Activated CD8-positive, alpha-beta T cell treated with anti-CD3 and anti-CD28 coated beads for 36 hours (primary cell): ENCODE data around the gene SERPINA4. TPM values are rescaled to one million over a fixed set of nuclear protein-coding genes. Genes with fewer than 3 reads are reported as not detected.

Experiments used
- ATAC-seq: fragments of 200-7000 bp; cut with Tn5 transposase; one replicate; pipeline ENCODE4 v1.10.0; 2021; ENCODE audit warnings: mild to moderate bottlenecking, moderate library complexity
- CTCF ChIA-PET: fragments of 350-600 bp; sonication (Branson Sonifier 250); formaldehyde crosslinking; loops from one replicate; lab custom pipeline; 2021; ENCODE audit warnings: antibody characterized with exemption; lab: Charles Lee
- POLR2A ChIA-PET: fragments of 350-600 bp; sonication (Branson Sonifier 250); formaldehyde crosslinking; loops from one replicate; lab custom pipeline; 2021; ENCODE audit warnings: antibody characterized with exemption; lab: Charles Lee
- DNase-seq: peaks from one replicate; pipeline ENCODE4 v3.0.0-alpha.2; 2020
- H3K27ac Mint-ChIP-seq: one replicate; pipeline ENCODE4 v1.8.0; 2021; ENCODE audit warnings: mild to moderate bottlenecking, mixed read lengths
- H3K27me3 Mint-ChIP-seq: one replicate; pipeline ENCODE4 v1.8.0; 2021; ENCODE audit warnings: mixed read lengths
- H3K36me3 Mint-ChIP-seq: one replicate; pipeline ENCODE4 v1.8.0; 2021; ENCODE audit warnings: low read depth, mixed read lengths
- H3K4me1 Mint-ChIP-seq: one replicate; pipeline ENCODE4 v1.8.0; 2021; ENCODE audit warnings: low read depth, mixed read lengths
- H3K4me3 Mint-ChIP-seq: one replicate; pipeline ENCODE4 v1.8.0; 2021; ENCODE audit warnings: mild to moderate bottlenecking, moderate library complexity, mixed read lengths
- H3K9me3 Mint-ChIP-seq: one replicate; pipeline ENCODE4 v1.8.0; 2021; ENCODE audit warnings: mixed read lengths
- CTCF ChIP-seq: fragments of 200-600 bp; IDR thresholded peaks from one replicate; pipeline ENCODE4 v1.8.0; 2022; ENCODE audit warnings: antibody characterized with exemption, mild to moderate bottlenecking
- intact Hi-C: fragments of 100-400 bp; cut with micrococcal nuclease; formaldehyde crosslinking; loops from one replicate; pipeline ENCODE4 v1.10.0; 2022
- total RNA-seq, 2 experiments: library from RNA; stranded (reverse); gene quantifications; one replicate each; pipeline ENCODE4 v1.2.3, GENCODE V29; 2021

Gene SERPINA4
- total RNA-seq, 2 experiments from 2014 or later, result not detected

GRCh38 chr14:94531187-94531586, 30.1 kb upstream of the SERPINA4 start:
- H3K27ac Mint-ChIP-seq, result no peak overlapping the region
- no peaks in the 10 kb centered on the region for H3K4me1 Mint-ChIP-seq
- CTCF ChIA-PET, result interaction anchor here (1.3 kb wide), 1 partner anchor 45 kb away, joined by 3 read pairs; no protein-coding TSS in a partner anchor

GRCh38 chr14:94532447-94532846, 28.8 kb upstream of the SERPINA4 start:
- H3K4me1 Mint-ChIP-seq, result no peaks in the 10 kb centered on the region
- no peak for DNase-seq
- peaks cover 6% of the 10 kb centered on the region for H3K27me3 Mint-ChIP-seq
- ChIA-PET CTCF (no interaction called here), POLR2A (no interaction called here)
- ATAC-seq, result no peak
- TF ChIP-seq CTCF, result no peak
- no peak overlapping the region for H3K4me3 Mint-ChIP-seq
- intact Hi-C loops, result no loop called here
- H3K9me3 Mint-ChIP-seq, result no peaks in the 10 kb centered on the region
- H3K36me3 Mint-ChIP-seq, result no peaks in the 10 kb centered on the region
- no peak overlapping the region for H3K27ac Mint-ChIP-seq

More at GRCh38 chr14:94531187-94531586, 30.1 kb upstream of the SERPINA4 start:
- intact Hi-C loops, result no loop called here
- Mint-ChIP-seq H3K36me3 (no peaks in the 10 kb centered on the region), H3K27me3 (peaks cover 6% of the 10 kb centered on the region), H3K9me3 (no peaks in the 10 kb centered on the region), H3K4me3 (no peak overlapping the region)
- TF ChIP-seq CTCF, result no peak
- DNase-seq (no peak), ATAC-seq (no peak)
- POLR2A ChIA-PET, result no interaction called here

GRCh38 chr14:94535506-94535905, 25.7 kb upstream of the SERPINA4 start:
- Mint-ChIP-seq H3K36me3 (no peaks in the 10 kb centered on the region), H3K4me1 (no peaks in the 10 kb centered on the region), H3K9me3 (no peaks in the 10 kb centered on the region), H3K27ac (no peak overlapping the region), H3K27me3 (peaks cover 5% of the 10 kb centered on the region), H3K4me3 (no peak overlapping the region)
- CTCF ChIA-PET, result no interaction called here
- ATAC-seq, result no peak
- no peak for DNase-seq
- intact Hi-C loops, result no loop called here
- no peak for TF ChIP-seq CTCF
- POLR2A ChIA-PET, result no interaction called here

- H3K9me3 Mint-ChIP-seq, result no peaks in the 10 kb centered on the region
- CTCF ChIA-PET, result no interaction called here
Measured at GRCh38 chr14:94536836-94537235, 24.4 kb upstream of the SERPINA4 start.

More at GRCh38 chr14:94536836-94537235, 24.4 kb upstream of the SERPINA4 start:
- Mint-ChIP-seq H3K27me3 (peaks cover 5% of the 10 kb centered on the region), H3K4me1 (no peaks in the 10 kb centered on the region), H3K36me3 (no peaks in the 10 kb centered on the region), H3K27ac (no peak overlapping the region), H3K4me3 (no peak overlapping the region)
- no peak for TF ChIP-seq CTCF
- no peak for ATAC-seq
- POLR2A ChIA-PET, result no interaction called here
- intact Hi-C loops, result no loop called here
- DNase-seq, result no peak
